Stimulated activated CD4-positive, alpha-beta T cell treated with anti-CD3 and anti-CD28 coated beads, TNF-alpha, amount 100 ng/mL, for 24 hours (primary cell): Measurements from ENCODE around the gene CEMIP.

Source experiments
- DNase-seq, 3 experiments: peaks; one replicate each; pipeline ENCODE4 v3.0.0-alpha.2; 2020; ENCODE audit warnings: low read depth in 3 of 3

CEMIP gene

GRCh38 chr15:80852676-80853075 lies 73.5 kb downstream of the CEMIP start:
- no peak for DNase-seq

GRCh38 chr15:80854104-80854503 lies 74.9 kb downstream of the CEMIP start:
- no peak for DNase-seq

DNA sequence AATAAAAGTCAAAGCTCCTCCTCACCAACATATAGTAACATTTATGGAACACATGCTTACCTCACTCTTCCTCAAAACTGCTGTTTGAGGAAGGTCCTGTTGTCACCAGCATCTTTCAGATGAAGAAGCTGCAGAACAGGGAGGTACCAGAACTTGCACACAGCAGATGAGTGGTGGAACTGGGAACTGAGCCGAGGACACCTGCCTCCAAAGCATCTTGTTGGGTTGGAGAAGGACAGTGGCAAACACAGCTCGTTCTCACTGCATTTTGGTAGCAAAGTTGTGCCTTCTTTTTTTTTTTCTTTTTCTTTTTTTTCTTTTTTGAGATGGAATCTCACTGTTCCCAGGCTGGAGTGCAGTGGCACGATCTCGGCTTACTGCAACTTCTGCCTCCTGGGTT lies 76.0 kb downstream of the CEMIP start:
- DNase-seq: no peak

DNA sequence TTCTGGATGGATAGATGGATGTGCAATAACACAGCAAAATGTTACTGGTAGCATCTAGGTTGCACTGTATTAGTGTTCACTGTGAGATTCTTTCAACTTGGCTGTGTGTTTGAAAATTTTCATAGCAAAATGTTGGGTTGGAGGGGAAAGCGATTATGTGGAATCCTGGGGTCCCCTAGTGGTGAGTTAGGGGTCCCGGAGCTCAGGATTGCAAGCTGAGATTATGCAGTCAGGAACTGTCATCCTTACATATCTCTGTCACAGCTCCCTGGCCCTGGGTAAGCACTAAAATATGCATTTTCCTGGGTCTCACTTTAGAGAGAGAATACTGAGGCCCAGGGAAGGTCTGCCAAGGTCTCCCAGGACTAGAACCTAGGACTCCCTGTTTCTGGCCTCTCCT lies 77.2 kb downstream of the CEMIP start:
- DNase-seq: peak in 1 of 3 experiments; percentile 7

GRCh38 chr15:80856809-80857377 lies 77.7 kb downstream of the CEMIP start:
- DNase-seq: no peak

DNA sequence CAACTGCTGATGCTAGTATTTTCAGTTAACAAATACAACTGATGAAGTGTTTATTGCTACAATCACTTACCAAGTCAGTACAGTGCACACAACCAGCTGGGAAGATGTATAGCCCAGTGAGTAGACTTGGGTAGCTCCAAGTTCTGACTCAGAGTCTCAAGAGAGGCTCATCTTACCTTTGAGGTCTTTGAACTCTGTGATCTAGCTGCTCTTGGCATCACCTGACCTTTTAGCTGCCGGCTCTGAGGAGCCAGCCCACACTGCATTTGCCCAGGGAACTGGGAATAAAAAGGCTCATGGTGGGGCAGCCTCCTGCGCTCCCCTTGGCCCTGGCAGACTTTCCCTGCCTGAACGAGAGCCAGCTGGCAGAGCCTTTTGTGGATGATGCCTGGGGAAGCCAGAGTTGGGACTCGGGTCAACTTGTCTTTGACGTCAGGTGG lies 82.6 kb downstream of the CEMIP start:
- no peak for DNase-seq

DNA sequence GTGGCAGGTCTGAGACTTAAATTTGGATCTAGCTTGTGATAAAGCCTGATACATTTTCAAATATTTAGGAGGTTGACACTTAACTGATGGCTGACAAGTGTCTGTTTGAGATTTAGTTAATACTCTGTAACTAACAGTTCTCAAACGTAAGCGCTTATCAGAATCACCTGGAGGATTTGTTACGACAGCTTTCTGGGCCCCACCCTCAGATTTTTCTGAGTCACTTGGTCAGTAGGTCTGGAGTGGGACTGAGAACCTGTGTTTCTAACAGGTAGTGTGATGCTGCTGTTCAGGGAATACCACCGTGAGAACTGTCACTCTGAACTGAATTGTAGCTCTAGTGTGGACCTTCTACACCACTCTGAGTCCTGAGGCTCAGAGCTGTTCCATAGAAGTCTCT lies 85.5 kb downstream of the CEMIP start:
- DNase-seq: no peak

- no peak for DNase-seq
These were observed 87.8 kb downstream of the CEMIP start for GRCh38 chr15:80866936-80867335.

- DNase-seq: no peak
These were observed 91.2 kb downstream of the CEMIP start for GRCh38 chr15:80870366-80870765.

DNA sequence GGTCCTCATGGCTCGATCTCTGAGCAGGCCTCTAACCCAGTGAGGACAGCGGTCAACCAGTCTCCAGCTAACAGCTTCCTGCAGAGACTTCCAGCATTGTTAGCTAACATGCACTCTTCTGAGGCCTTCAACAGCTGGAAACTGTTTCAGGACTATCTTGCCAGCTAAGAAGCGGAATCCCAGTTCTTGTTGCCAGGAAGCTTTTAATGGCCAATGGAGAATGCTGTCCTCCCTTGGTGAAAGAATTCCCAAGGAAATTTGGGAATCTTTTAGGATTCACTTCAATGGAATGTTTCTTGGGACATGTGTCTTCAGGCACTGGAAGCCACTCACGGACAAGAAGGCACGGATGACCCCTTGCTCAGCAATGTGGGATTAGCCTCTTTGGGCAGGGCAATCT lies 91.7 kb downstream of the CEMIP start:
- no peak for DNase-seq

DNA sequence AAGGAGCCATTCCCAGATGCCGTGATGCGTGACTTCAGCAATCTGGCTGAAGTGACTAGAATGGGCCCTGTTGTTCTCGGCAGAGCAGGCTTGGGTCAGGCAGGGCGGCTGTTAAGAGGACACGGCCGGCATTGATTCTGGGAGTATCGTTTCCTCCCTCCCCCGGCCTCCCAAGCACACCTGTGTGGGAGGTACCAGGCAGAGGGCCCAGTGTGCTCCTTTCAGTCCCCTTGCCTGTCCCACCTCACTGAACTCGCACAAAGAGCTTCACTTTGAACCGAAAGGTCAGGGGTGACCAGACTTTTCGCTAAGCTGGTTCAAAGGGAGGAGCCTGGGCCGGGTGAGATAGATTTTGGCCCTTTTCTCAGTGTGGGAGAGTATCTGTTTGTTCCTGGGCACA lies 92.7 kb downstream of the CEMIP start:
- no peak for DNase-seq

DNA sequence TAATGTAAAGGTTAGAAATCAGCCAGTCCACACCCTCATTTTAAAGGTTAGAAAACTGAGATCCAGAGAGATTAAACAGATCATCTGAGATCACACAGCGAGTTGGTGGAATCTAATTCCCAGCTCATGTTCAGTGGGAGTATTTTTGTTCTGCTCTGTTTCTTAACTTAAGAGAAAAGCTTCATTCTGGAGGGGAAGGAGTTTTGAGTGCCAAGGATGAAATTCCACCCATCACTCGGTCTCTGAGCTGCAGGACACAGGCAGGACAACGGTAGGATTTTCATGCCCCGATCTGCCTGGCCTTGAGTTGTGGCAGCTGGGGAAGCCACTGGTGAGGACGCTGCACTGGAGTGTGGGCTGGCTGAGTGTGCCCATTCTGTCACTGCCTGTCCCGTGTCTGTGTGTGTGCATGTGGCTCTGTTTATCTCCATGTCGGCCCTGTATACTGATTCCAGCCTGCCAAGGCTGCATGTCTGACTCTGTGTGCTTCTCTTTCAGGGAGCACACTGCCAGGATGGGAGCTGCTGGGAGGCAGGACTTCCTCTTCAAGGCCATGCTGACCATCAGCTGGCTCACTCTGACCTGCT lies 94.3 kb downstream of the CEMIP start:
- DNase-seq: no peak

GRCh38 chr15:80875568-80876347 lies 96.6 kb downstream of the CEMIP start:
- DNase-seq: no peak

- DNase-seq: no peak
These were observed 97.1 kb downstream of the CEMIP start for GRCh38 chr15:80876348-80876674.

GRCh38 chr15:80878242-80878866 lies 99.2 kb downstream of the CEMIP start:
- no peak for DNase-seq

DNA sequence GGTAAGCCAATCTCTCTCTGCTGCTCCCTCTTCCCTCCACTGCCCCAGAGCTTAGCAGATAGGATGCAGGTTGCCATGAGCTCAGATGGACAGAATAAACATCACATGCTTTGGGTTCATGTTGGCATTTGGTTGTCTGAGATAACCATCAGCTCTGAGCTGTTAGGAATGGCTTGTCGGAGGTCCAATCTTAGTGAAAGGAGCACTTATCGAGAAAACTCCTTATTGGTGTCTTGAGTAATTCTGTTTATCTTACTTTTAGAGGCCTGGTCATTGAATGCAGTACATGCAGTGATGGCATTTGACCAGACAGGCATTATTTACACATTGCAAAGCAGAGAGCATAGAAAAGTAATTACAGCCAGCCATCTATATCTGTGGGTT lies 99.7 kb downstream of the CEMIP start:
- DNase-seq: no peak

- no peak for DNase-seq
These were observed 100.9 kb downstream of the CEMIP start for GRCh38 chr15:80880086-80880485.

DNA sequence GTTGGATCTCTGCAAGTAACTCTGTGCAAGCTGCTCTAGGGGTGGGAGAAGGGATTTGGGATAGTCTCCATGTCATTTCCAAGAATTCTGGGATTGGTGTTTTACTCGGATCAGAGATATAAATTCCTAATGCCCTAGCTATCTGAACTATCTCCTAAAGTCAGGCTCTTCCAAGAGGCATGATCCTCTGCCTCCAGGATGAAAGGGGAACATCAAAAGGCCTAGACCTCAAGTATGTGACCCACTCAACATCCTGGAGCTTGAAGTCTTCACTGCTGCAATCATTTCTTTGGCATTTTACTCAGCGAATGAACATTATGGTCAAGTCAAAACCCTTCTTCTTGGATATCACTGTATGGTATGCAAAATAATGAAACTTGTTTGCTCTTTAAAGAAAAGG lies 104.5 kb downstream of the CEMIP start:
- no peak for DNase-seq

DNA sequence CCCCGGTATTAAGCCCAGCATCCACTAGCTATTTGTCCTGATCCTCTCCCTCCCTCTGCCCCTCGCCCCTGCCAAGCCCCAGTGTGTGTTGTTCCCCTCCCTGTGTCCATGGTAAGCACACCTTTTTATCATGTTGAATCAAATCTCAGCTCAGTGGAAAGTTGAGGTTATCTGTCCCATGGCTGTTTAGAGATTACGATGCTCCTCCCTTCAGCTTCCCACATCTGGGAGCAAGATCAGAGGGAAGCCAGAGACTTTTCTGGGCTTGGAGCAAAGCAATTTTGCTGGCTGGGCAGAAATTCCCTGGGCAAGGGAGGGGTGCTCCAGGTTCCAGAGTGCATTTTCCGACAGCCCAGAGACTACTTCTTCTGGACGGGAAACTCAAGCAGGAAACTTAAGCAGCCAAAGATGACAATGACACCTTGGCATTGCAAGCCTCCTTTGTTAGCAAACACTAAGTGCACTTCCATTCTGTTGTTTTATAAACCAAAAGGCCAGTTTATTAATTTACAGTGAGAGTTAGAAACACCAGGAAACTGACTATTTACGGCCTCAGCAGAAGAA lies 105.9 kb downstream of the CEMIP start:
- DNase-seq: no peak

DNA sequence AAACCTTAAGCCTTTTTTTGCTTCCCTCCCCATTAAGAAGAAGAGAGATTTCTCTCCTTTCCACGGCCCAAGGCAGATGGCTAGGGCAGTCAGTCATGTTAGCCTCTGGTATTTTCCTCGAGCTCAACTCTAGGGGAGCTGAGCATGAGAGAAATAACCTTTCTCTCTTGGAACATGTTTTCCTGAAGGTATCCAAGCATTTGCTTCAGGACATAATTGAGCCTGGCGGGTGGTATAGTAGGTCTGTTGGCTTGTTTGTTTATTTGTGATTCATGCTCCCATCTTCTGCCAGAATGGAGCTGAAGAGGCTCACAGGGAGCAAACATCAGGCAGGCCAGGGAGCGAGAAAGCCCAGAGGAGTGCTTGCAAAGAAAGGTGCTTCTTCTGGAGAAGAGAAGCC lies 108.0 kb downstream of the CEMIP start:
- DNase-seq: no peak

GRCh38 chr15:80888846-80889245 lies 109.7 kb downstream of the CEMIP start:
- no peak for DNase-seq

DNA sequence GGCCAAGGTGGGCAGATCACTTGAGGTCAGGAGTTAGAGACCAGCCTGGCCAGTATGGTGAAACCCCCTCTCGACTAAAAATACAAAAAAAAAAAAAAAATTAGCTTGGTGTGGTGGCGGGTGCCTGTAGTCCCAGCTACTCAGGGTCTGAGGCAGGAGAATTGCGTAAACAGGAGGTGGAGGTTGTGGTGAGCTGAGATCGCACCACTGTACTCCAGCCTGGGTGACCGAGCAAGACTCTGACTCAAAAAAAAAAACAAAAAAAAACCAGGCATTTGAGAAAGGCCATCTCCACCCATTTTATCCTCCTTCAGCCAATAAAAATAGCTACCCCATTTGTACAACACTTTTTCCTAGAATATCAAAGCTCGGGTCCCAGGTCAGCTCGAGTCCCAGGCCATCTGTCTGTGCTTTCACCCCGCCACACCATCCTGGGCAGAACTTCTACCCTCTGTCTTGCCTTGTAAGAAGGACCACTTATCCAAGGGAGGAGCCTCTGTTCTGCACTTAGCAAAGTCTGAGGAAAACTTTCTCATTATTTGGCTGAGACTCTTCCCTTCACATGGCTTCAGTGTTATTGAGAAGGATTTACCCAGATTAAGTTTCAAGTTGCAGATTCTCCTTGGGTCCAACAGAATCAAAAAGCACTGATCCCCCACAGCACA lies 111.3 kb downstream of the CEMIP start:
- no peak for DNase-seq
